ENCODE measurements around the gene DRICH1. TPM values are rescaled to one million over a fixed set of nuclear protein-coding genes. Genes with fewer than 3 reads are reported as not detected.

DRICH1 gene
- total and polyA plus RNA-seq, 2 of the 8 experiments (the other 6 are each of a cell fraction or from before 2014, with no cell fraction given) = 0.21 to 0.28 TPM

- 0 out of 2 replicates have a peak, but pooled peaks have one; percentile 38 for TF ChIP-seq CHD2 (IDR thresholded peaks at IDR 0.05; ENCODE audit: low read length)
- TF ChIP-seq, protein P1, sequence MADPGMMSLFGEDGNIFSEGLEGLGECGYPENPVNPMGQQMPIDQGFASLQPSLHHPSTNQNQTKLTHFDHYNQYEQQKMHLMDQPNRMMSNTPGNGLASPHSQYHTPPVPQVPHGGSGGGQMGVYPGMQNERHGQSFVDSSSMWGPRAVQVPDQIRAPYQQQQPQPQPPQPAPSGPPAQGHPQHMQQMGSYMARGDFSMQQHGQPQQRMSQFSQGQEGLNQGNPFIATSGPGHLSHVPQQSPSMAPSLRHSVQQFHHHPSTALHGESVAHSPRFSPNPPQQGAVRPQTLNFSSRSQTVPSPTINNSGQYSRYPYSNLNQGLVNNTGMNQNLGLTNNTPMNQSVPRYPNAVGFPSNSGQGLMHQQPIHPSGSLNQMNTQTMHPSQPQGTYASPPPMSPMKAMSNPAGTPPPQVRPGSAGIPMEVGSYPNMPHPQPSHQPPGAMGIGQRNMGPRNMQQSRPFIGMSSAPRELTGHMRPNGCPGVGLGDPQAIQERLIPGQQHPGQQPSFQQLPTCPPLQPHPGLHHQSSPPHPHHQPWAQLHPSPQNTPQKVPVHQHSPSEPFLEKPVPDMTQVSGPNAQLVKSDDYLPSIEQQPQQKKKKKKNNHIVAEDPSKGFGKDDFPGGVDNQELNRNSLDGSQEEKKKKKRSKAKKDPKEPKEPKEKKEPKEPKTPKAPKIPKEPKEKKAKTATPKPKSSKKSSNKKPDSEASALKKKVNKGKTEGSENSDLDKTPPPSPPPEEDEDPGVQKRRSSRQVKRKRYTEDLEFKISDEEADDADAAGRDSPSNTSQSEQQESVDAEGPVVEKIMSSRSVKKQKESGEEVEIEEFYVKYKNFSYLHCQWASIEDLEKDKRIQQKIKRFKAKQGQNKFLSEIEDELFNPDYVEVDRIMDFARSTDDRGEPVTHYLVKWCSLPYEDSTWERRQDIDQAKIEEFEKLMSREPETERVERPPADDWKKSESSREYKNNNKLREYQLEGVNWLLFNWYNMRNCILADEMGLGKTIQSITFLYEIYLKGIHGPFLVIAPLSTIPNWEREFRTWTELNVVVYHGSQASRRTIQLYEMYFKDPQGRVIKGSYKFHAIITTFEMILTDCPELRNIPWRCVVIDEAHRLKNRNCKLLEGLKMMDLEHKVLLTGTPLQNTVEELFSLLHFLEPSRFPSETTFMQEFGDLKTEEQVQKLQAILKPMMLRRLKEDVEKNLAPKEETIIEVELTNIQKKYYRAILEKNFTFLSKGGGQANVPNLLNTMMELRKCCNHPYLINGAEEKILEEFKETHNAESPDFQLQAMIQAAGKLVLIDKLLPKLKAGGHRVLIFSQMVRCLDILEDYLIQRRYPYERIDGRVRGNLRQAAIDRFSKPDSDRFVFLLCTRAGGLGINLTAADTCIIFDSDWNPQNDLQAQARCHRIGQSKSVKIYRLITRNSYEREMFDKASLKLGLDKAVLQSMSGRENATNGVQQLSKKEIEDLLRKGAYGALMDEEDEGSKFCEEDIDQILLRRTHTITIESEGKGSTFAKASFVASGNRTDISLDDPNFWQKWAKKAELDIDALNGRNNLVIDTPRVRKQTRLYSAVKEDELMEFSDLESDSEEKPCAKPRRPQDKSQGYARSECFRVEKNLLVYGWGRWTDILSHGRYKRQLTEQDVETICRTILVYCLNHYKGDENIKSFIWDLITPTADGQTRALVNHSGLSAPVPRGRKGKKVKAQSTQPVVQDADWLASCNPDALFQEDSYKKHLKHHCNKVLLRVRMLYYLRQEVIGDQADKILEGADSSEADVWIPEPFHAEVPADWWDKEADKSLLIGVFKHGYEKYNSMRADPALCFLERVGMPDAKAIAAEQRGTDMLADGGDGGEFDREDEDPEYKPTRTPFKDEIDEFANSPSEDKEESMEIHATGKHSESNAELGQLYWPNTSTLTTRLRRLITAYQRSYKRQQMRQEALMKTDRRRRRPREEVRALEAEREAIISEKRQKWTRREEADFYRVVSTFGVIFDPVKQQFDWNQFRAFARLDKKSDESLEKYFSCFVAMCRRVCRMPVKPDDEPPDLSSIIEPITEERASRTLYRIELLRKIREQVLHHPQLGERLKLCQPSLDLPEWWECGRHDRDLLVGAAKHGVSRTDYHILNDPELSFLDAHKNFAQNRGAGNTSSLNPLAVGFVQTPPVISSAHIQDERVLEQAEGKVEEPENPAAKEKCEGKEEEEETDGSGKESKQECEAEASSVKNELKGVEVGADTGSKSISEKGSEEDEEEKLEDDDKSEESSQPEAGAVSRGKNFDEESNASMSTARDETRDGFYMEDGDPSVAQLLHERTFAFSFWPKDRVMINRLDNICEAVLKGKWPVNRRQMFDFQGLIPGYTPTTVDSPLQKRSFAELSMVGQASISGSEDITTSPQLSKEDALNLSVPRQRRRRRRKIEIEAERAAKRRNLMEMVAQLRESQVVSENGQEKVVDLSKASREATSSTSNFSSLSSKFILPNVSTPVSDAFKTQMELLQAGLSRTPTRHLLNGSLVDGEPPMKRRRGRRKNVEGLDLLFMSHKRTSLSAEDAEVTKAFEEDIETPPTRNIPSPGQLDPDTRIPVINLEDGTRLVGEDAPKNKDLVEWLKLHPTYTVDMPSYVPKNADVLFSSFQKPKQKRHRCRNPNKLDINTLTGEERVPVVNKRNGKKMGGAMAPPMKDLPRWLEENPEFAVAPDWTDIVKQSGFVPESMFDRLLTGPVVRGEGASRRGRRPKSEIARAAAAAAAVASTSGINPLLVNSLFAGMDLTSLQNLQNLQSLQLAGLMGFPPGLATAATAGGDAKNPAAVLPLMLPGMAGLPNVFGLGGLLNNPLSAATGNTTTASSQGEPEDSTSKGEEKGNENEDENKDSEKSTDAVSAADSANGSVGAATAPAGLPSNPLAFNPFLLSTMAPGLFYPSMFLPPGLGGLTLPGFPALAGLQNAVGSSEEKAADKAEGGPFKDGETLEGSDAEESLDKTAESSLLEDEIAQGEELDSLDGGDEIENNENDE (IDR thresholded peaks at IDR 0.05; ENCODE audit: insufficient replicate concordance, low read length) = no peak
Measured at GRCh38 chr22:23591201-23591791, 40.8 kb downstream of the DRICH1 start (continued).

Measured in H1 (cell line).